Neuron (in vitro differentiated cells): ENCODE data around the gene THY1.
"Not testable (repeated sequence)": the region's sequence is repeated elsewhere in the genome, so short reads cannot be mapped to it uniquely, and the experiment has no call there.

Experiments used
- H2AFZ ChIP-seq: one replicate; pipeline ENCODE4 v1.6.1; 2013; ENCODE audit warnings: low read depth, mild to moderate bottlenecking, inconsistent platforms, low read length, moderate library complexity
- H3K27me3 ChIP-seq: one replicate; pipeline ENCODE4 v1.6.1; 2013; ENCODE audit warnings: low read length; ENCODE audit not compliant: insufficient read depth
- H3K36me3 ChIP-seq: one replicate; pipeline ENCODE4 v1.6.1; 2013; ENCODE audit warnings: low read length; ENCODE audit not compliant: insufficient read depth
- H3K4me1 ChIP-seq: one replicate; pipeline ENCODE4 v1.6.1; 2013; ENCODE audit warnings: low read length; ENCODE audit not compliant: insufficient read depth
- H3K4me3 ChIP-seq: 2 replicates; pipeline ENCODE4 v1.5.1; 2013; ENCODE audit warnings: mild to moderate bottlenecking, low read length, moderate library complexity
- H3K9me3 ChIP-seq: one replicate; pipeline ENCODE4 v1.6.1; 2013; ENCODE audit warnings: low read length

Gene THY1

DNA sequence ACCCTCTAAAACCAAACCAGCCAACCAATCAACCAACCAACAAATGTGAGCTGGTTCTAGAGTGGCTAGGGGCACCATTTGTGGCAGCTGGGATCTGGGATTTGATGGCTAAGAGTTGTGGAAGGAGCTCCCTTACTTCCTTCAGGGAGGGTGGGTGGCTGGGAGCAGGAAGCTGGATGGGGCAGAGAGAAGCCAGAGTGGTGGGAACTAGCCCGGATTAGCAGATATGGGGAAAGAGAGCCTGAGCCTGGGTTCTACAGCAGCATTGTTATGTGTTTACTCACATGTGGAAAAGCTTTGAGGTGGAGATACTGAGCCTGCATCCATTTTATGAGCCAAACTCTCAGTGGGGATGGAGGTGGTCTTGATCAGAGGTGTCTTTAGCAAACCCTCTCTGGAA is 30.9 kb upstream of the THY1 start:
- no peaks in the 10 kb centered on the region for H3K4me1 ChIP-seq
- no peaks in the 10 kb centered on the region for H3K9me3 ChIP-seq
- H2AFZ ChIP-seq, result no peak overlapping the region
- H3K27me3 ChIP-seq, result no peaks in the 10 kb centered on the region
- no peak overlapping the region for H3K4me3 ChIP-seq
- H3K36me3 ChIP-seq, result no peaks in the 10 kb centered on the region

DNA sequence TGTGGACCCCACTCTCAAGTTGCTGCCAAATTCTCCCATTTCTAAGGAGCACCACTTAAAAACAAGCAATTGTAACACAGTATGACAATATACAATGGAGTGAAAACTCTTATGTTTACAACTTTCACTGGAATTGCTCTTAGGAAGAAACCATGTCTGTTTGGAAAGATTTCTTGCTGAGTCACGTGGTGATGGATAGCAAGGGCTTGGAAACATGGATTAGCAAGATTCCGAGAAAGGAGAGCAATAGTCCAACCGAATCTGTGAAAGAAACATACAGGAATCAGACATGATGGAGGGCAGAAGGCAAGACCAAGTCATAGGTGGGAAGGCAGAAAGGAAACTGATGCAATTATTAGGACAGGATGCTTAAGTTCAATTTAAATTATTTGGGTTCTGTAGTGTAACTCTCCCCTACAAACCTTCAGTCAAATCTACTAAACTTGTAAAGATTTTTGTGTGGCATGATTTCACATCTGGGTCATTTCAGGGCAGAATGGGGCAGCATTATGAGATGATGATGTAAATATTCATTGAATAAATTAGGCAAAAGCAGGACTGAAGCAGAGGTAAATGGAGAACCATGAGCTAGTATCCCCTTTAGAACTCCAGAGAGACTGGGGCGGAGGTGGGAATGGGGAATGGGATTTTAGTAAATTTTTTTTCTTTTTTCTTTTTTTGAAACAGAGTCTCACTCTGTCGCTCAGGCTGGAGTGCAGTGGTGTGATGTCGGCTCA is 27.8 kb upstream of the THY1 start:
- H3K4me3 ChIP-seq, result no peak overlapping the region
- no peaks in the 10 kb centered on the region for H3K9me3 ChIP-seq
- H3K27me3 ChIP-seq, result no peaks in the 10 kb centered on the region
- no peaks in the 10 kb centered on the region for H3K36me3 ChIP-seq
- no peak overlapping the region for H2AFZ ChIP-seq
- H3K4me1 ChIP-seq, result no peaks in the 10 kb centered on the region

DNA sequence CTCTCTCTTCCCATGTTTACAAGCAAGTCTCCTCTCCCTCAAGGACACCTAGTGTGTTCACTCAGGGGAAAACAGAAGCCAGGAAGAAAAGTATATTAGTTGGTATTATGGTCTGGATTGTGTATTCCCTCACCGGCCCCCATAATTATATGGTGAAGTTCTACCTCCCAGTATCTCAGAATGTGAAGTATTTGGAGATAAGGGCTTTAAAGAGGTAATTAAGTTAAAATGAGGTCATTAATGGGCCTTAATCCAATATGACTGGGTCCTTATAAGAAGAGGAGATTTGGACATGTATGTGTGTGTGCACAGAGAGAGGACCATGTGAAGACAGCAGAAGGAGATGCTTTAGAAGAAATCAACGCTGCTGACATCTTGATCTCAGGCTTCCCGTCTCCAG is 26.5 kb upstream of the THY1 start:
- H2AFZ ChIP-seq, result no peak overlapping the region
- peaks cover 6% of the 10 kb centered on the region for H3K27me3 ChIP-seq
- H3K36me3 ChIP-seq, result no peaks in the 10 kb centered on the region
- no peaks in the 10 kb centered on the region for H3K4me1 ChIP-seq
- H3K9me3 ChIP-seq, result no peaks in the 10 kb centered on the region
- H3K4me3 ChIP-seq, result no peak overlapping the region

DNA sequence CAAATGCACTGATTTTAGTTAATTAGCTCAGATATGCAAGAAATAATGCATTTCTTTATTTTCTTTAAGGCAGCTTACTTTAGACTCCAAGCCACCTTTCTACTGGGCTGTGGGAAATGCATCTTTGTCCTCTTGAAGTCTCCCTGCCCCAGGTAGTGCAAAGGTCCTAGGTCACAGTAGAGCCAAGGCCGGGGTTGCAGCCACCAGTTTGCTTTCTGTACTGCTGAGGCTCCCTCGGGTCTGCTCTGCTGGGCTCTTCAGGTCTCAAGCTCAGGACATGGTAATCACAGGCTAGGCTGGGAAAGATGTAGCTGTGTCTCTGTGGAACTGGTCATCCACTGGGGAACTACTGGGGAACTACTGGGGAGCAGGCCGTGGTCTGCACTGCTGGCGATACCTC is 25.4 kb upstream of the THY1 start:
- Histone ChIP-seq H3K4me3 (no peak overlapping the region), H2AFZ (no peak overlapping the region), H3K9me3 (no peaks in the 10 kb centered on the region), H3K4me1 (no peaks in the 10 kb centered on the region), H3K36me3 (no peaks in the 10 kb centered on the region), H3K27me3 (peaks cover 6% of the 10 kb centered on the region)

DNA sequence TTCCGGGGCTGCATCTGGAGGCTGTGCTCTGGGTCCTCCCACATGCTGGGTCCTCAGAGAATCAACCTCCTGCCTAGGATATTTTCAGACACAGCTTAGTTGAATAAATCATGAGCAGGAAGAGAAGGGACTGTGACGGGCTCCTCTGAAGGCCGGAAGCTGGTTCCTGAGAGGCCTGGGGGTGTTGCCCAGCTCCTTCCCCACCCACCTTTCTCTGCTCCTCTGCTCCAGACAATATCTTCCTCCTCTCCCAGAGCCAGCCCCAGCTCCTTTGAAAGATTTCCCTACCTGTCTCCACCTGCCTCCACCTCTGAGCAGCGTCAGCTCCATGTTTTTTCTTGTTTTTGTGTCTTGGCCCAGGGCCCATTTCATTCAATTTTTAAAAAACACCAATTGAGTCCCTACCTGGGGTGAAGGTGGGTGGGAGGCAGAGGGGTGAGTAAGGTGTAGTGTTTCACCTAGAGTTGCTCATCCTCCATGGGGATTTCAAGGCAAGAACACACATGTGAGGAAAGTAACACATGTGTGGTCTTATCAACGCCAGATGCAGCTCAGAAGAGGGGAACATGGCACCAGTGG is 24.8 kb upstream of the THY1 start:
- no peak overlapping the region for H2AFZ ChIP-seq
- no peaks in the 10 kb centered on the region for H3K9me3 ChIP-seq
- H3K4me3 ChIP-seq, result no peak overlapping the region
- H3K27me3 ChIP-seq, result peaks cover 6% of the 10 kb centered on the region
- no peaks in the 10 kb centered on the region for H3K4me1 ChIP-seq
- no peaks in the 10 kb centered on the region for H3K36me3 ChIP-seq

DNA sequence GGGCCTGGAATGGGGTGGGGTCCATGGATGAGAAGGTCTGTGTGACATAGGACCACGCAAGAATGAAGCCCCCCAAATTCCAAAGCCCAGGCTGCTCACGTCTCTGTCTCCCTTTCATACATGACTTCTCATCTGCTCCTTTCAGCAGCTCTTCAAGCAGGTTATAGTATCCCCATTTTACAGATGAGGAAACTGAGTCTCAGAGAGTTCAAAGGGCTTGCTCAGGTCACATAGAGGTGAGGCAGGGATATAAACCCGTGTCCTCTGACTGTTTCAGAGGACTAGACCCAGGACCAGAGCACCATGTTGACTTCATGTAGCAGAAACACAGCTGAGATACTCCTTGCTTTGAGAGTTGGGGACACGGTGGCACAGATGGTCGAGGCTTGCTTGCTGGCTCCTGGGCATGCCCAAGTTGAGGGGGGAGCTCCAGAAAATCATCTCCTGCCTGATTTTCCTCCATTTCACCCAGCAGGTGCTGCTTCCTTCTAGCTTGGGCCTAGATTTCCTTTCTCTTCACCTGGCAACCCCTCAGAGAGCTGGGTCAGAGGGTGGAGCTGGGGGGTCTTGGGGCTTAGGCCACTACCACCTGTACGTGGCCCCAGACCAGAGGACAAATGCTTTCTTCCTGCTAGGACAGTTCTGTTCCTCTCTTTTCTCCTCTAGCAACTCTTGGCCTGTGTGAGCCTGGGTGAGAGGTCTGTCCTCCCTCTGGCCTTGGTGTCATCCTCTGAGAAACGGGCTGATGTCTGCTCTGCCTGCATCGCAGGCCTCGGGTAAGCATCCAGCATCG is 24.1 kb upstream of the THY1 start:
- no peak overlapping the region for H2AFZ ChIP-seq
- peaks cover 6% of the 10 kb centered on the region for H3K27me3 ChIP-seq
- no peaks in the 10 kb centered on the region for H3K4me1 ChIP-seq
- H3K36me3 ChIP-seq, result no peaks in the 10 kb centered on the region
- H3K9me3 ChIP-seq, result no peaks in the 10 kb centered on the region
- H3K4me3 ChIP-seq, result no peak overlapping the region

DNA sequence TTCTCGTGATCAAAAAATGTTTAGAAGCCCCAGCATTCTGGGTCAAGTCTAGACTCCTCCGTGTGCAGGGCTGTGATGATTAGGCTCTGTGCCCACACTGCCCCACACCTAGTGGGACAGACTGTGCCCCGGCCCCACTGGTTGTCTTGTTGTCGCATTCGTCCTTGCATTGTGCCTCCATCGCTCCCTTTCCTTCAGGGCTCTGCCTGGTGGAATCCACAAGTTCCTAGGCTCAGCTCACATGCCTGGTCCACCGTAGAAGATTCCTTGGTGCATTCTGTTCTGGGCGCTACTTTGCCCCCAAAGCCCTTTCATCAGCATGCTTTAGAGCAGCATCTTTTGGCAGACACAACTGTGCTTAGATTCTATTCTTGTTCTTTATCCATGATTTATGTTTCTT is 23.5 kb upstream of the THY1 start:
- H3K4me3 ChIP-seq, result no peak overlapping the region
- H3K4me1 ChIP-seq, result no peaks in the 10 kb centered on the region
- H3K9me3 ChIP-seq, result no peaks in the 10 kb centered on the region
- H2AFZ ChIP-seq, result no peak overlapping the region
- H3K27me3 ChIP-seq, result peaks cover 6% of the 10 kb centered on the region
- H3K36me3 ChIP-seq, result no peaks in the 10 kb centered on the region

DNA sequence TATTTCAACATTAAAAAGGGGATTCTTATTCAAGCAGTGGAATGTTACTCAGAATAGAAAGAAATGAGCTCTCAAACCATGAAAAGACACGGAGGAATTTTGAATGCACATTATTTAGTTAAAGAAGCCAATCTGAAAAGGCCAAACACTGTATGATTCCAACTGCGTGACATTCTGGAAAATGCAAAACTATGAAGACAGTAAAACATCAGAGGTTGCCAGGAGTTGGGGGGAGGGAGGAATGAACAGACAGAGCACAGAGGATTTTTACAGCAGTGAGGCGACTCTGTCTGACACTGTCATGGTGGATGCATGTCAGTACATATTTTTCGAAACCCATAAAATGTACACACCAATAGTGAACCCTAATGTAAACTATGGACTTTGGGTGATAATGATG is 22.9 kb upstream of the THY1 start:
- no peaks in the 10 kb centered on the region for H3K9me3 ChIP-seq
- H3K4me1 ChIP-seq, result no peaks in the 10 kb centered on the region
- no peak overlapping the region for H3K4me3 ChIP-seq

DNA sequence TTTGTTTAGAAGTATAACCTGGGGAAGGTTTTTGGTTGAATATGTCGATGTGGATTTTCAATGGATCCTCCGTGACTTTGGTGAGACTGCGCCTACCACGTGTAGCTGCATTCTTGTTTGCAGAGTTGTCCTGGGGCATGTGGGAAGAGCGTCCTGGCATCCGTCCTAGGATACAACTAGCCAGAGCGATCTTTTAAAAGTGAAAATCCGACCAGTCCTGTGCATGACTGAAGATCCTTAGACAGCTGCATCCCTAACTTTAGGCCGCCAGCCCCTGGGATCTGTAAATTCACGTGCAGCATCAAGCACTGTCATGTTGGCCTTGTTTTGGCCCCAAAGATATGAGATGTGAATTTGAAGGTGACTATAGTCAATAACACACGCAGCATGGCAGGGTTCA is 22.4 kb upstream of the THY1 start:
- H3K4me1 ChIP-seq, result no peaks in the 10 kb centered on the region
- no peak overlapping the region for H3K4me3 ChIP-seq
- peaks cover 6% of the 10 kb centered on the region for H3K27me3 ChIP-seq
- no peaks in the 10 kb centered on the region for H3K36me3 ChIP-seq
- no peak overlapping the region for H2AFZ ChIP-seq
- no peaks in the 10 kb centered on the region for H3K9me3 ChIP-seq

More for the DNA sequence above, 22.9 kb upstream of the THY1 start:
- Histone ChIP-seq H2AFZ (no peak overlapping the region), H3K27me3 (peaks cover 6% of the 10 kb centered on the region), H3K36me3 (no peaks in the 10 kb centered on the region)

DNA sequence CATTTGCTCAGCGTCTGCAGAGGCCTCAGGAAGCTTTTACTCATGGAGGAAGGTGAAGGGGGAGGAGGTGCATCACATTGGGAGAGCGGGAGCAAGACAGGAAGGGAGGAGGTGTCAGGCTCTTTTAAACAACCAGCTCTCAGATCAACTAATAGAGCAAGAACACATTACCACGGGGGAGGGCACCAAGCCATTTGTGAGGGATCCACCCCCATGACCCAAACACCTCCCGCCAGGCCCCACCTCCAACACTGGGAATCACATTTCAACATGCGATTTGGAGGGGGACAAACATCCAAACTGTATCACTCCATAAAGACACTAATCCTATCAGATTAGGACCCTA is 18.9 kb upstream of the THY1 start:
- Histone ChIP-seq H3K27me3 (peaks cover 6% of the 10 kb centered on the region), H2AFZ (no peak overlapping the region), H3K36me3 (no peaks in the 10 kb centered on the region), H3K4me3 (no peak overlapping the region), H3K9me3 (no peaks in the 10 kb centered on the region), H3K4me1 (no peaks in the 10 kb centered on the region)

DNA sequence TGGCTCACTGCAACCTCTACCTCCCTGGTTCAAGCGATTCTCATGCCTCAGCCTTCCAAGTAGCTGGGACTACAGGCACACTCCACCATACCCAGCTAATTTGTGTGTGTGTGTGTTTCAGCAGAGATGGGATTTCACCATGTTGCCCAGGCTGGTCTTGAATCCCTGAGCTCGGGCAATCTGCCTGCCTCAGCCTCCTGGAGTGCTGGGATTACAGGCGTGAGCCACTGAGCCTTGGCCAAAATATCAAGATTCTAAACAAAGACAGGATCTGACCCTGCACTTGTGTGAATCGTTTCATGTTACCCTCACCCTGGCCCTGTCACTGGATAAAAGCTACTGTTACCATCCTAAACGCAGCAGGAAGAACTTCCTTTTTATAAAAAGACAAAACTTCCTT is 15.6 kb upstream of the THY1 start:
- H3K27me3 ChIP-seq, result no peaks in the 10 kb centered on the region
- H2AFZ ChIP-seq, result no peak overlapping the region
- H3K9me3 ChIP-seq, result no peaks in the 10 kb centered on the region
- no peak overlapping the region for H3K4me3 ChIP-seq
- no peaks in the 10 kb centered on the region for H3K4me1 ChIP-seq
- no peaks in the 10 kb centered on the region for H3K36me3 ChIP-seq

DNA sequence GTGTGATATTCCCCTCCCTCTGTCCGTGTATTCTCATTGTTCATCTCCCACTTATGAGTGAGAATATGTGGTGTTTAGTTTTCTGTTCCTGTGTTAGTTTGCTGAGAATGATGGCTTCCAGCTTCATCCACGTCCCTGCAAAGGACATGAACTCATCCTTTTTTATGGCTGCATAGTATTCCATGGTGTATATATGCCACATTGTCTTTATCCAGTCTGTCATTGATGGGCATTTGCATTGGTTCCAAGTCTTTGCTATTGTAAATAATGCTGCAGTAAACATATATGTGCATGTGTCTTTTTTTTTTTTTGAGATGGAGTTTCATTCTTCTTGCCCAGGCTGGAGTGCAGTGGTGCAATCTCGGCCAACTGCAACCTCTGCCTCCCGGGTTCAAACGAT is 14.5 kb upstream of the THY1 start:
- H3K36me3 ChIP-seq, H3K9me3 ChIP-seq, H3K27me3 ChIP-seq, H3K4me3 ChIP-seq, H2AFZ ChIP-seq, H3K4me1 ChIP-seq: not testable (repeated sequence)

DNA sequence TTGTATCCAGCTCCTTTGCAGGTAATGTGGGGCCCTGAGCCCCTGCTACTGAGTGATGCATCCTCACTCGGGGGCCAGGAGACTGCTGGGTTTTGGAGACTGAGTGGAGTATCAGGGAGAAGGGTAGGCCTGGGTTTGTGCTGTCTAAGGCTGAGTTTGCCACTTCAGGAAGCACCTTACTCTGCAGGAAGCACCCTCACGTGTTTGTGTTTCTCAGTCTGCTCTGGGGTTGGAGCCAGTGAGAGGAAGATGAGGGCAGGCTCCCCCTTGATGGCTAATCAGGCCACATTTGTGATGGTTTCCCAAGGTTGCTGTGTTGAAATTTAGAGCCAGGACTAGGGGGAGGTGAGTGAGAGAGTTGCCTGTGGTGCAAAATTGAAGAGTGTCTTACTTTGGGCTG is 13.7 kb upstream of the THY1 start:
- no peaks in the 10 kb centered on the region for H3K9me3 ChIP-seq
- H3K36me3 ChIP-seq, result no peaks in the 10 kb centered on the region
- H3K4me3 ChIP-seq, result no peak overlapping the region
- H3K27me3 ChIP-seq, result peaks cover 15% of the 10 kb centered on the region
- H3K4me1 ChIP-seq, result no peaks in the 10 kb centered on the region
- no peak overlapping the region for H2AFZ ChIP-seq
